ENCODE data around the gene CSRP3.

The CSRP3 gene

GRCh38 chr11:19201737-19202605, at the start of gene CSRP3:
Gene CSRP3 (minus strand): TSS chr11:19201983. CDS start chr11:19192448, 9,535 bp downstream.
- DNase-seq = no peak

- no peak for DNase-seq
Observed at GRCh38 chr11:19251577-19251976, 49.8 kb upstream of the CSRP3 start.

GRCh38 chr11:19246816-19247215, 45.0 kb upstream of the CSRP3 start:
- DNase-seq = no peak

GRCh38 chr11:19245351-19245750, 43.6 kb upstream of the CSRP3 start:
- DNase-seq = no peak

GRCh38 chr11:19244621-19245020, 42.8 kb upstream of the CSRP3 start:
- DNase-seq = no peak

- no peak for DNase-seq
Observed at GRCh38 chr11:19244084-19244483, 42.3 kb upstream of the CSRP3 start.

- DNase-seq = no peak
Observed at GRCh38 chr11:19243613-19244012, 41.8 kb upstream of the CSRP3 start.

- no peak for DNase-seq
Observed at GRCh38 chr11:19243143-19243542, 41.4 kb upstream of the CSRP3 start.

- DNase-seq = no peak
Observed at GRCh38 chr11:19242179-19242932, 40.6 kb upstream of the CSRP3 start.

GRCh38 chr11:19241260-19242178, 39.7 kb upstream of the CSRP3 start:
- DNase-seq = no peak

GRCh38 chr11:19240420-19241259, 38.9 kb upstream of the CSRP3 start, which contains the start of gene E2F8:
Gene E2F8 (minus strand): TSS chr11:19240945. CDS start chr11:19240121, 824 bp downstream.
- peak; percentile 56 for DNase-seq

- DNase-seq = no peak
Observed at GRCh38 chr11:19239039-19239438, 37.3 kb upstream of the CSRP3 start.

GRCh38 chr11:19237813-19238212, 36.0 kb upstream of the CSRP3 start:
- no peak for DNase-seq

GRCh38 chr11:19237381-19237780, 35.6 kb upstream of the CSRP3 start:
- no peak for DNase-seq

- DNase-seq = no peak
Observed at GRCh38 chr11:19234231-19234817, 32.5 kb upstream of the CSRP3 start.

- DNase-seq = no peak
Observed at GRCh38 chr11:19232910-19233503, 31.2 kb upstream of the CSRP3 start.

- DNase-seq = no peak
Observed at GRCh38 chr11:19229671-19230070, 27.9 kb upstream of the CSRP3 start.

- DNase-seq = no peak
Observed at GRCh38 chr11:19228968-19229367, 27.2 kb upstream of the CSRP3 start.

GRCh38 chr11:19226378-19227195, 24.8 kb upstream of the CSRP3 start:
- DNase-seq = no peak

GRCh38 chr11:19225581-19225980, 23.8 kb upstream of the CSRP3 start:
- peak; percentile 83 for DNase-seq

Data from NCI-H187 treated with DMSO at 0.1 percent for 48 hours (cell line).